Choroid plexus epithelial cell (primary cell): ENCODE results near the gene PLCD4.

ENCODE experiments used
- DNase-seq: peaks from one replicate; pipeline ENCODE4 v3.0.0-alpha.2; 2010; ENCODE audit warnings: low read depth
- H3K4me3 ChIP-seq: 2 replicates; pipeline ENCODE4 v1.5.1; 2011; ENCODE audit warnings: low read depth, mild to moderate bottlenecking, control low read depth, low read length, moderate library complexity
- TF ChIP-seq, protein P1 (sequence below): conservative IDR thresholded peaks from 2 replicates; pipeline ENCODE4 v1.5.1; 2011; ENCODE audit warnings: low read depth, mild to moderate bottlenecking, control low read depth, inconsistent platforms, low read length, moderate library complexity

The PLCD4 gene

DNA sequence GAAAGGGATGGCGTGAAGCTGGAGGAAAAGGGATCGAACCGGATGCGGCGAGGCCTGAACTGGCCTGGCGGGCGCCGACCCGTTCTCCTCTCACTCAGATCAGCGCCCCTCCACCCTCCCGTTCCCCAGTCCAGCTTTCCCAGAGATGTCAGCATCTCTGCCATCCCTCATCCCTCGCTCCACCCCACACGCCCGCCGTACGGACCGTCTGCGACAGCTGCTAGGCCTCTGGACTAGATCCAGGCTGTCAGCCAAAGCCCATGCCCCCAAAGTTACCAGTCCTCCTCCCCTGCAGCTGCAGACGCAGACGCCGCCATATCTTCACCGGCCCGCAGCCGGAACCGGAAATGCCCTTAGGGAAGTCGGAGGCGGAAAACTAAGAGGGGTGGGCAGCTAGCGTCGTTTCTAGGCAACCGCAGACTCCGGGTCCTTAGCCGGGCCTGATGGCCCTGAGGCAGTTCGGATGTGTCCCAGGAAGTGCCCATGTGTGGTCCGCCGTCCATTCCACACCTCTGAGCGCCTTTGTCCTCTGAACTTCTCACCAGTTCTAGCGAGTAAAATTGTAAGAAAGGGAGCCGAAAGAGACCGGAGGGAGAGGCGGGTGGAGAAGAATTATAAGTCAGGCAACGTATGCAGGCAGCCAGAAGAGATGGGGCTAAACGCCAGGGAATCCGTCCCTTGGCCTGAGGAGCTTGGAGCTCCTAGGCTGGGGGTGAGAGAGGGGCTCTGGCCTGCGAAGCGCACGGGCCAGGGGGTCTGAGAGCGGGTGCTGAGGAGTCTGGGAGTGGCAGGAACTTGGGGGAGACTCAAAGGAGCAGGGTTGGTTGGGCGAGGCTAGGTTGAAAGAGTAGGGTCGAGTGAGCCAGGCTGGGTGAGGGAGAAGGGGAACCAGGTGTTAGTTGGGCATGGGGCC lies 64.2 kb downstream of the PLCD4 start, which contains the start of the genes RNF25 and STK36:
RNF25 (minus strand) TSS at position 349 of the 913 bp plus-strand sequence; CDS start at position 317, 32 bp downstream.
STK36 (plus strand) TSS at position 433 of the 913 bp plus-strand sequence. CDS start 744 bp downstream, outside the sequence.
- peak within 1 kb of the TSS; percentile 98 for H3K4me3 ChIP-seq
- peak; percentile 94 for DNase-seq
- TF ChIP-seq, protein P1, sequence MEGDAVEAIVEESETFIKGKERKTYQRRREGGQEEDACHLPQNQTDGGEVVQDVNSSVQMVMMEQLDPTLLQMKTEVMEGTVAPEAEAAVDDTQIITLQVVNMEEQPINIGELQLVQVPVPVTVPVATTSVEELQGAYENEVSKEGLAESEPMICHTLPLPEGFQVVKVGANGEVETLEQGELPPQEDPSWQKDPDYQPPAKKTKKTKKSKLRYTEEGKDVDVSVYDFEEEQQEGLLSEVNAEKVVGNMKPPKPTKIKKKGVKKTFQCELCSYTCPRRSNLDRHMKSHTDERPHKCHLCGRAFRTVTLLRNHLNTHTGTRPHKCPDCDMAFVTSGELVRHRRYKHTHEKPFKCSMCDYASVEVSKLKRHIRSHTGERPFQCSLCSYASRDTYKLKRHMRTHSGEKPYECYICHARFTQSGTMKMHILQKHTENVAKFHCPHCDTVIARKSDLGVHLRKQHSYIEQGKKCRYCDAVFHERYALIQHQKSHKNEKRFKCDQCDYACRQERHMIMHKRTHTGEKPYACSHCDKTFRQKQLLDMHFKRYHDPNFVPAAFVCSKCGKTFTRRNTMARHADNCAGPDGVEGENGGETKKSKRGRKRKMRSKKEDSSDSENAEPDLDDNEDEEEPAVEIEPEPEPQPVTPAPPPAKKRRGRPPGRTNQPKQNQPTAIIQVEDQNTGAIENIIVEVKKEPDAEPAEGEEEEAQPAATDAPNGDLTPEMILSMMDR, result no peak

DNA sequence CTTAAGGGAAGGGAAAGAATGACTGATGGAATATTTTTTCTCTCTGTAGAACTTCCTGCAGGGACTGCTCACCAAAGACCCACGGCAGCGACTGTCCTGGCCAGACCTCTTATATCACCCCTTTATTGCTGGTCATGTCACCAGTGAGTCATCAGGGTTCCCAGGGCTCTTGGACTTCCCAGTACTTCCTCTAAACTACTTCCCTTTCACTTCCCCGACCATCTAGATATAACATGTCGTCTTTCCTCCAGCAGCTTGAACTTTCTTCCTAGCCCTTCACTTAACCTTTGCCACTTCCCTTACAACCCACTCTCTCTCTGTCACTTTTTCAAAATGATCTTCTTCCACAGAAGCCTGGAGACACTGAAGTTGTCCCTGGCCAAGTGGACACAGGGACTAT lies 71.4 kb downstream of the PLCD4 start:
- H3K4me3 ChIP-seq, result no peak overlapping the region
- TF ChIP-seq, protein P1, result no peak
- no peak for DNase-seq

DNA sequence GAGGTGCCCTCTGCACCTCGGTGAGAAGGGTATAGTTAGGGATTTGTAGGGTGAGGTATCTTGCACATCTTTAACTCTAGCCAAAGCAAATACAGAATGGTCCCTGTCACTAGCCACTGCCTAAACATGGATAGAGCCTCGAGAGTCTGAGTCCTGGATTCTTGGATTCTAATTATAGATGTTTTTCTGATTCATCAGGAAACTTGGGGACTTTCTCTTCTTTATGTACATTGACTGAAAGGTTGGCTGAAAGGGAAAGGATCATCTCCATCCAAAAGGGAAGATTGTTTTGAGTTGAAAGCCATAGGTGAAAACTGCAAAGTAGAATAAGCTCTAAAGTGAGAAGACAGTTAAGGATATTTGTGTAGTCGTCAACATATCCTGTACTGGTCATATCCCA lies 72.4 kb downstream of the PLCD4 start:
- no peak overlapping the region for H3K4me3 ChIP-seq
- DNase-seq, result no peak
- TF ChIP-seq, protein P1, result no peak
